ENCODE measurements around the gene WIZ.

WIZ gene

DNA sequence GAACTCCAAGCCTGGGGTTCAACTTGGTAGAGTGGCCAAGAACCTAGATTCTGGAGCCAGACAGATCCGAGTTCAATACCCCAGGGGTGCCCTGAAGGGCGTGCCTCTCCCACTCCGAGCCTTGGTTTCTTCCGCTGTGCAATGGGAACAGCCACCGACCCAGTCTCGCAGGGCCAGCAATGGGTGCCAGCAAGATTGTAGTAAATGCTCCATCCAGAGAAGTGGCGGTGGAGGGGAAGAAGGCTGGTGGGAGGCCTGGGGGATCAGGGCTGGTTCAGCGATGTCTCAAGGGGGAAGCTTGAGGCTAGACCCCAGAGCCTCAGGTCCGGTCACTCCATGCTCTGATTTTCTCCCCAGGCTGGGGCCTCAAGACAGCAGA is 4.5 kb downstream of the WIZ start:
- Histone ChIP-seq H3K27me3 (ENCODE audit: control insufficient read depth in 2 of 2, insufficient read depth in 2 of 2, low read length in 2 of 2) (no peaks in the 10 kb centered on the region), H3K9ac (ENCODE audit: low read depth in 1 of 2, low read length in 2 of 2) (no peak overlapping the region), H3K9me3 (ENCODE audit: control insufficient read depth in 2 of 2, low read length in 2 of 2) (no peaks in the 10 kb centered on the region), H3K36me3 (ENCODE audit: control insufficient read depth in 2 of 2, insufficient read depth in 2 of 2, low read length in 2 of 2) (no peaks in the 10 kb centered on the region), H3K27ac (ENCODE audit: low read depth in 2 of 2, low read length in 2 of 2) (no peak overlapping the region), H3K4me3 (ENCODE audit: low read length in 2 of 2) (no peak overlapping the region), H3K4me1 (ENCODE audit: control insufficient read depth in 2 of 2, insufficient read depth in 2 of 2, low read length in 2 of 2) (peaks cover 6 to 8% of the 10 kb centered on the region in 2 donors)

DNA sequence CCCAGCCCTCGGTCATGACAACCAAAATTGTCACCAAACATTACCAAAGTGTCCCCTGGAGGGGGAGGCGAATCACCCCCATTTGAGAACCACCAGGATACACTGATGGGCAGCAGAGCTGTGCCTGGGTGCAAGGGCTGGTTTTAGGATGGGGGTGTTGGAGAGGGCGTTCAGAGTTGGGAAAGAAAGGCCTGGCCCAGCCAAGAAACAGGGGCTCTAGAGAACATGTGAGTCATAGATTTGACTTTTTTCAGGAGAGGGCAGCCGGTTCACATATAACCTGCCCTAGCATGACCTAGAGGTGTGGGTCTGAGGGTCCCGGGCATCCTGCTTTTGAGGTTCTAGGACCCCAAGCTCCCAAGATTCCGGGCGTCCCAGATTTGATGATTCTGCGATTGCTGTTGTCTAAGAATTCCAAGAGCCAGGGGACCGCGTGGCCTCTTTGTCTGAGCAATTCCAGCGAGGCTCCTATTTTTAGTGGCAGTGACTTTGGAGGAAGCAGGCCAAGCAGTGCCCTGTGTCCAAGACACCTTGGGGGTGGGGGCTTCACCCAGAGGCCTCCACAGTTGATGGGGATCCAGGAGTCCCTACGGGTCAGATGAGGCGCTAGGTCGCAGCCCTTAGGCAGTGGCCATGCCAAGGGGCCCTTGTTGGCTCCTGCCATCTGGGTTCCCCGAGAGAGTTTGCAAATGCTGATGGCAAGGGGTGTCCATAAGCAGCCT is 5.1 kb downstream of the WIZ start:
- no peak overlapping the region for H3K9ac ChIP-seq (ENCODE audit: low read depth in 1 of 2, low read length in 2 of 2)
- H3K36me3 ChIP-seq (ENCODE audit: control insufficient read depth in 2 of 2, insufficient read depth in 2 of 2, low read length in 2 of 2) = no peaks in the 10 kb centered on the region
- no peak overlapping the region for H3K4me3 ChIP-seq (ENCODE audit: low read length in 2 of 2)
- peaks cover 6 to 8% of the 10 kb centered on the region in 2 donors for H3K4me1 ChIP-seq (ENCODE audit: control insufficient read depth in 2 of 2, insufficient read depth in 2 of 2, low read length in 2 of 2)
- no peaks in the 10 kb centered on the region for H3K27me3 ChIP-seq (ENCODE audit: control insufficient read depth in 2 of 2, insufficient read depth in 2 of 2, low read length in 2 of 2)
- H3K27ac ChIP-seq (ENCODE audit: low read depth in 2 of 2, low read length in 2 of 2) = no peak overlapping the region
- no peaks in the 10 kb centered on the region for H3K9me3 ChIP-seq (ENCODE audit: control insufficient read depth in 2 of 2, low read length in 2 of 2)

DNA sequence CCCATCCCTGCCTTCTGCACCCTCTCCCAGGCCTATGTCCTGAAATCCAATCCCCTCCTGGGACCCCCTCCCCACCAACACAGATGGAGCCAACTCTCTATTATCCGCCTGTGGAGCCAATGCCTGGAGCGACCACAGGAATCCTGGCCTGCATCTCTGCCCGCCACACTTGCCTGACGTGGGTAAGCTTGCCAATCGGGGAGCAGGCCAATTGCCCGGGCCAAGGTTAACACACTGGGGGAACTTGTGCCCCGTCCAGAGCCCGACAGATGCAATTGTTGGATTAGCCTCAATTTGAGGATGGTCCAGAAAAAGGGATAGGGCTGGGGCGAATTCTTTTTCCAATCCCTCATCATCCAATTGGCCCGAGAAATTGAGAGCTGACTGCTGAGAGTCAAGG is 5.9 kb downstream of the WIZ start:
- Histone ChIP-seq H3K4me3 (ENCODE audit: low read length in 2 of 2) (no peak overlapping the region), H3K4me1 (ENCODE audit: control insufficient read depth in 2 of 2, insufficient read depth in 2 of 2, low read length in 2 of 2) (peaks cover 3% of the 10 kb centered on the region in 2 donors), H3K36me3 (ENCODE audit: control insufficient read depth in 2 of 2, insufficient read depth in 2 of 2, low read length in 2 of 2) (no peaks in the 10 kb centered on the region), H3K27me3 (ENCODE audit: control insufficient read depth in 2 of 2, insufficient read depth in 2 of 2, low read length in 2 of 2) (no peaks in the 10 kb centered on the region), H3K9ac (ENCODE audit: low read depth in 1 of 2, low read length in 2 of 2) (no peak overlapping the region), H3K27ac (ENCODE audit: low read depth in 2 of 2, low read length in 2 of 2) (no peak overlapping the region), H3K9me3 (ENCODE audit: control insufficient read depth in 2 of 2, low read length in 2 of 2) (no peaks in the 10 kb centered on the region)

DNA sequence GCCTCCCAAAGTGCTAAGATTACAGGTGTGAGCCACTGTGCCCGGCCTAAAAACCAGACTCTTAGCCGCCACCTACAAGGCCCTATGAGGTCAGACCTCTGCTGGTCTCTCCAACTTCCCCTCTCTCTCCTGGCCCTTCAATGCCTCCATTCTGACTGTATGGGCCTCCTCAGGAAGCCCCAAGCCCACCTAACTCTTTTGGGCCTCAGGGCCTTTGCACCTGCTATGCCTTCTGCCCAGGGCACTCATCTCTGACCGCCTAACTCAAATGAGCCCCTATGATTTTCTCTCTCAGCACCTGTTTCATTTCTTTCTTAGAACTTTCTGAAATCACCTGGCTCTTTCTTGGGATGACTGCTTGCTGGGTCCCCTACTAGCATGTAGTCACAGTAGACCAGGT is 6.4 kb downstream of the WIZ start:
- no peaks in the 10 kb centered on the region for H3K4me1 ChIP-seq (ENCODE audit: control insufficient read depth in 2 of 2, insufficient read depth in 2 of 2, low read length in 2 of 2)
- no peak overlapping the region for H3K27ac ChIP-seq (ENCODE audit: low read depth in 2 of 2, low read length in 2 of 2)
- H3K9me3 ChIP-seq (ENCODE audit: control insufficient read depth in 2 of 2, low read length in 2 of 2) = no peaks in the 10 kb centered on the region
- no peaks in the 10 kb centered on the region for H3K27me3 ChIP-seq (ENCODE audit: control insufficient read depth in 2 of 2, insufficient read depth in 2 of 2, low read length in 2 of 2)
- H3K36me3 ChIP-seq (ENCODE audit: control insufficient read depth in 2 of 2, insufficient read depth in 2 of 2, low read length in 2 of 2) = no peaks in the 10 kb centered on the region
- no peak overlapping the region for H3K4me3 ChIP-seq (ENCODE audit: low read length in 2 of 2)
- H3K9ac ChIP-seq (ENCODE audit: low read depth in 1 of 2, low read length in 2 of 2) = no peak overlapping the region

DNA sequence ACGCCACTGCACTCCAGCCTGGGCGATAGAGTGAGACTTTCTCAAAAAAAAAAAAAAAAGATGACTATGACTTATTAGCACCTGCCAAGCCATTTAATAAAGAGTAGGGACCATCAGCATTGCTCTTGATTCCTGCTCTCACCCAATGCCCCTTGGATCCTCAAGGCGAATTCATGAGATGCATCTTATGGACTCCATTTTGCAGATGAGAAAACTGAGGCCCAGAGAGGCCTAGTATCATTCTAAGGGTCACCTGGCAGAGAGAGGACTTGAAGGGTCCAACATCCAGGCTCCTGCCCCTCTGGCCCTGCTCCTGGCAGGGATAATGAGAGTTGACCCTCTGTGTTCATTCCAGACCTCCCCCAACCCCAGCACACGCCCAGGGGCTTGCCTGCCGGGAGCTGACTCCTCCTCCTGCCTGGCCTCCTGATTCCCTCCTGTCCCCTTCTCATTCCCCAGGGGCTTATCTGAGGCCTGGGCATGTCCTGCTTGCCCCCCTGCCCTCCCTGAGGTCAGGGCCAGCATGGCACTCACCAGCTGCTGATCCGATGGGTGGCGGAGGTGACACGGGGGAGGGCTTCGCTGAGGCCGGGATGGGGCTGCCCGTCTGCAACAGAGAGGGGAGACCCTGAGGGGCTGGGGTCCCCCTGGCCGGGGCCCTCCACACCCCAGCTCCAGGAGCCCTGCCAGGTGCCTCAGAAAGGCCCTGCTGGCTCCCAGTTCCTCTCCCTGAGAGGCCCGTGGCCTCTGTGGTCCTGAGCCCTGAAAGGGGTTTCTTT is 7.4 kb downstream of the WIZ start:
- Histone ChIP-seq H3K9me3 (ENCODE audit: control insufficient read depth in 2 of 2, low read length in 2 of 2) (no peaks in the 10 kb centered on the region), H3K36me3 (ENCODE audit: control insufficient read depth in 2 of 2, insufficient read depth in 2 of 2, low read length in 2 of 2) (no peaks in the 10 kb centered on the region), H3K4me1 (ENCODE audit: control insufficient read depth in 2 of 2, insufficient read depth in 2 of 2, low read length in 2 of 2) (no peaks in the 10 kb centered on the region), H3K9ac (ENCODE audit: low read depth in 1 of 2, low read length in 2 of 2) (no peak overlapping the region), H3K27me3 (ENCODE audit: control insufficient read depth in 2 of 2, insufficient read depth in 2 of 2, low read length in 2 of 2) (no peaks in the 10 kb centered on the region), H3K4me3 (ENCODE audit: low read length in 2 of 2) (no peak overlapping the region), H3K27ac (ENCODE audit: low read depth in 2 of 2, low read length in 2 of 2) (no peak overlapping the region)

DNA sequence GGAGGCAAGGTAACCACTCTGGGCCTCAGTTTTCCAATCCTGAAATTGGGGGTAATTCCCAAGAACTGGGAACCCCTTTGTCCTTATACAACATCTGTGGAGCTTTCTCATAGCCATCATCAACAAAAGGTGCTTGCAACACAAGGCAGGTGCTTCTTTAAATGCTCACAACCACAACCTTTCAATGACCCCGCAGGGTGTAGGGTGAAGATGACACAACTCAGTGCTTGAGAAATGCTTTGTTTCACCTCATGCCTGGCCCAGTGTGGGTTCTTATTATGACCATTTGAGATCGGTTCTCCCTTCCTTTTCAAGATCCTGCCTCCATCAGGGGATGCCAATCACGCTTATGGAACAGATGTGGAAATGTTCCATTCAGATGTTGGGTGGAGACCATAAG is 8.4 kb downstream of the WIZ start:
- H3K4me1 ChIP-seq (ENCODE audit: control insufficient read depth in 2 of 2, insufficient read depth in 2 of 2, low read length in 2 of 2) = no peaks in the 10 kb centered on the region
- no peak overlapping the region for H3K9ac ChIP-seq (ENCODE audit: low read depth in 1 of 2, low read length in 2 of 2)
- no peaks in the 10 kb centered on the region for H3K9me3 ChIP-seq (ENCODE audit: control insufficient read depth in 2 of 2, low read length in 2 of 2)
- no peak overlapping the region for H3K27ac ChIP-seq (ENCODE audit: low read depth in 2 of 2, low read length in 2 of 2)
- H3K4me3 ChIP-seq (ENCODE audit: low read length in 2 of 2) = no peak overlapping the region
- H3K27me3 ChIP-seq (ENCODE audit: control insufficient read depth in 2 of 2, insufficient read depth in 2 of 2, low read length in 2 of 2) = no peaks in the 10 kb centered on the region
- H3K36me3 ChIP-seq (ENCODE audit: control insufficient read depth in 2 of 2, insufficient read depth in 2 of 2, low read length in 2 of 2) = no peaks in the 10 kb centered on the region

DNA sequence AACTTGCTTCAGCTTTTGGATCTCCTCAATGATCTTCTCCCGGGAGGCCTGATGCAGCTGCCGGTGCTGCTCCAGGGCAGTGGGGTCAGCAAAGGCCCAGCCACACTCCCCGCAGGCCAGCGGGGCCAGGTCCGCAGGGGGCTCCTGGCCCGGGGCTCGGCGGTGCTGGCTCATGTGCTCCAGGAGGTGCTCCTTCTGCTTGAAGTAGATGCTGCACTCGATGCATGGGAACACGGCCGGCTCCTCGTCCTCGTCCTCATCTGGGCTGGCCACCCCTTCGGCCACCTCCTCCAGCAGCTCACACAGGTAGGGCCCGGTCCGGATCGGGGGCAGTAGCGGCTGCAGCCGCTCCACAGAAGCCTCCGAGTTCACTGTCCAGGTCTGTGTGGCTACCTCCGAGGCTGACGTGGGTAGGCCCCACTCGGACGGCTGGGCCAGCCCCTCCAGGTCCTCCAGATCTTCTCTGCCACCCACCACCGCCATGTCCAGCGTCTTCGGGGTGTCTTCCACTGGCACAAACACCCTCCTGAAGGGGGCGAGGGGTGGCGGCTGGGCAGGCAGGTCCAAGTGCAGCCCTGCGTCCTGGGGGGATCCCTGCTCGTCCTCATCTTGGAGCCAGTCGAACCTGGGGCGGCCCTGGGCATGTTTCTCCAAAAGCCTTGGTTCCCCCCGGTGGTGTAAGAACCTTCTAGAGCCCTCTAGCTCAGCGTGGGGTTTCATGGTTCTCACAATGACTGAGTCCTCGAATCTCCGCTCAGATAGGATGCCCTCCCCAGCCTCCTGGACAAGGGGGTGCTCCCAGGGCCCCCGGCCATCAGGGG is 9.7 kb downstream of the WIZ start:
- no peak overlapping the region for H3K9ac ChIP-seq (ENCODE audit: low read depth in 1 of 2, low read length in 2 of 2)
- H3K4me3 ChIP-seq (ENCODE audit: low read length in 2 of 2) = no peak overlapping the region
- no peaks in the 10 kb centered on the region for H3K27me3 ChIP-seq (ENCODE audit: control insufficient read depth in 2 of 2, insufficient read depth in 2 of 2, low read length in 2 of 2)
- H3K4me1 ChIP-seq (ENCODE audit: control insufficient read depth in 2 of 2, insufficient read depth in 2 of 2, low read length in 2 of 2) = no peaks in the 10 kb centered on the region
- no peaks in the 10 kb centered on the region for H3K36me3 ChIP-seq (ENCODE audit: control insufficient read depth in 2 of 2, insufficient read depth in 2 of 2, low read length in 2 of 2)
- H3K9me3 ChIP-seq (ENCODE audit: control insufficient read depth in 2 of 2, low read length in 2 of 2) = no peaks in the 10 kb centered on the region
- no peak overlapping the region for H3K27ac ChIP-seq (ENCODE audit: low read depth in 2 of 2, low read length in 2 of 2)

DNA sequence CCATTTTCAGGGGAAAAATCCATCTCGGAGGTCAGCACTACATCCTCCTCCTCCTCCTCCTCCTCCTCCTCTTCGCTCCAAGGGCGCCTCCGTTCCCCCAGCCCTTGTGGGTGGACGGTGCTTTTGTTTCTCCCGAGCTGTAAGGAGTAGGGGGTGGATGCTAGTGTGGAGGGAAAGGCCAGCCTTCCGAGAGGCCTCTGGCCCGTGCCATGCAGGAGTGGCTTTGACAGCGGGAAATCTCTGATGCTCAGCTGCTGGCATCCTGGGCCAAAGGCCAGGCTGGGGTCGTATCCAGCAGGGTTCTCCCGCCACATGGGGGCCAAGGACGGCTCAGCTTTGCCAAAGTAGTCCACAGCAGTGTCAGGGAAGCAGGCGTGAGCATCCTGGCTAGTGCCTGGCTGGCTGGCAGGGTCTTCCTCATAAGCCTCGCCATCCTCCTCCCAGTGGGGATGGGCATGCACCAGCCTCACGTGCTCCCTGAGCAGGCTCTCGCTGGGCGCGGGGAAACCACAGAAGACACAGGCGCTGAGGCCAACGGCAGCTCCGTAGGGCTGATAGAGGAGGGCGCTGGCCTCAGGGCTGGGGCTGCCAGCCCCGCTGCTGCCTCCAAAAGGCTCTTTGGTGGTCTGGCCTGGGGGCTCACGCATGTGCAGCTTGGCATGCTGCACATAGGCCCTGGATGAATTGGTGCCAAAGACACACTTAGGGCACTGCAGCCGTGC is 10.5 kb downstream of the WIZ start:
- H3K27ac ChIP-seq (ENCODE audit: low read depth in 2 of 2, low read length in 2 of 2) = no peak overlapping the region
- no peak overlapping the region for H3K9ac ChIP-seq (ENCODE audit: low read depth in 1 of 2, low read length in 2 of 2)
- H3K27me3 ChIP-seq (ENCODE audit: control insufficient read depth in 2 of 2, insufficient read depth in 2 of 2, low read length in 2 of 2) = no peaks in the 10 kb centered on the region
- H3K4me3 ChIP-seq (ENCODE audit: low read length in 2 of 2) = no peak overlapping the region
- no peaks in the 10 kb centered on the region for H3K9me3 ChIP-seq (ENCODE audit: control insufficient read depth in 2 of 2, low read length in 2 of 2)
- H3K4me1 ChIP-seq (ENCODE audit: control insufficient read depth in 2 of 2, insufficient read depth in 2 of 2, low read length in 2 of 2) = no peaks in the 10 kb centered on the region
- no peaks in the 10 kb centered on the region for H3K36me3 ChIP-seq (ENCODE audit: control insufficient read depth in 2 of 2, insufficient read depth in 2 of 2, low read length in 2 of 2)

DNA sequence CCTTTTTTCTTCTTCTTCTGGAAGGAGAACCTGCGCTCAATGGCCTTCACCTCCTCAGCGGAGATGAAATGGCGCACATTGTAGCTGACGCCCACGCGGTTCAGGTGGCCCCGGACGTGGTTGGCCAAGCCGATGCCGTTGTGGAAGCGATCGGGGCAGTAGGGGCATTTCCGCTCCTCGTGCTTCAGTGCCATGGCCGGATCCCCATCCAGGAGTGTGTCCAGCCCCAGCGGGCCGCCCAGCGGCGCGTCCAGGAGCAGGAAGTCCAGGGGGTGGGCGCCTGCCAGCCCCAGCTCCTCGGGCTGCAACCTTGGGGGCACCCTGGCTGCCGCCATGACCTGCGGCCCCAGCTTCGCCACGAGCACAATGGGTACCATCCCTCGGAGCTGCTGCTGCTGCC is 11.2 kb downstream of the WIZ start:
- Histone ChIP-seq H3K4me3 (ENCODE audit: low read length in 2 of 2) (no peak overlapping the region), H3K9me3 (ENCODE audit: control insufficient read depth in 2 of 2, low read length in 2 of 2) (no peaks in the 10 kb centered on the region), H3K27me3 (ENCODE audit: control insufficient read depth in 2 of 2, insufficient read depth in 2 of 2, low read length in 2 of 2) (no peaks in the 10 kb centered on the region), H3K9ac (ENCODE audit: low read depth in 1 of 2, low read length in 2 of 2) (no peak overlapping the region), H3K4me1 (ENCODE audit: control insufficient read depth in 2 of 2, insufficient read depth in 2 of 2, low read length in 2 of 2) (peaks cover 0 to 2% of the 10 kb centered on the region in 2 donors), H3K36me3 (ENCODE audit: control insufficient read depth in 2 of 2, insufficient read depth in 2 of 2, low read length in 2 of 2) (no peaks in the 10 kb centered on the region), H3K27ac (ENCODE audit: low read depth in 2 of 2, low read length in 2 of 2) (no peak overlapping the region)
